ENCODE measurements around the gene KIAA0753. TPM values are rescaled to one million over a fixed set of nuclear protein-coding genes. Genes with fewer than 3 reads are reported as not detected.

Gene KIAA0753
- total and polyA plus RNA-seq, 2 of the 4 experiments (the other 2 are of a cell fraction) = 10.2 to 17.6 TPM

- Histone ChIP-seq H2BK5ac (ENCODE audit: low read depth, low read length, poor library complexity, severe bottlenecking) (no peak overlapping the region), H4K8ac (ENCODE audit: low read depth in 2 of 2, low read length in 2 of 2) (no peak overlapping the region), H2BK20ac (ENCODE audit: low read depth, low read length) (no peak overlapping the region), H3K56ac (ENCODE audit: extremely low read depth, insufficient read depth, low read length) (no peak overlapping the region), H4K20me1 (ENCODE audit: insufficient read depth, low read length) (no peaks in the 10 kb centered on the region), H3K79me1 (ENCODE audit: low read depth in 1 of 2, low read length in 2 of 2) (peaks cover 12 to 53% of the 10 kb centered on the region in 2 experiments), H4K5ac (ENCODE audit: low read depth, low read length) (no peak overlapping the region), H3K27me3 (ENCODE audit: control insufficient read depth, insufficient read depth, low read length) (no peaks in the 10 kb centered on the region), H2BK120ac (ENCODE audit: low read depth, low read length) (no peak overlapping the region), H3K4ac (ENCODE audit: low read depth, low read length) (no peak overlapping the region), H3K9ac (ENCODE audit: low read depth, low read length) (no peak overlapping the region), H2AFZ (replicated peaks; ENCODE audit: low read length, poor library complexity) (no peak overlapping the region), H3K36me3 (ENCODE audit: control insufficient read depth, insufficient read depth, low read length) (peaks cover 21% of the 10 kb centered on the region), H3K9me3 (ENCODE audit: control insufficient read depth, insufficient read depth, low read length) (no peaks in the 10 kb centered on the region), H3K4me3 (ENCODE audit: insufficient read depth, low read depth, low read length) (no peak overlapping the region), H4K91ac (ENCODE audit: insufficient read depth, low read depth, low read length) (no peak overlapping the region), H2AK9ac (replicated peaks; ENCODE audit: low read depth, low read length, poor library complexity) (no peak overlapping the region), H2BK15ac (ENCODE audit: low read depth, low read length) (no peak overlapping the region), H2AK5ac (ENCODE audit: low read depth, low read length) (no peak overlapping the region), H3K4me1 (ENCODE audit: control insufficient read depth, insufficient read depth, low read length) (peaks cover 1% of the 10 kb centered on the region; the same call in 1 of the 2 replicates), H3K27ac (ENCODE audit: insufficient read depth, low read length) (no peak overlapping the region), H3K14ac (replicated peaks; ENCODE audit: low read depth, low read length) (no peak overlapping the region), H3K23ac (ENCODE audit: low read depth, low read length) (no peak overlapping the region), H3K18ac (ENCODE audit: low read depth, low read length) (no peak overlapping the region), H3K9me1 (ENCODE audit: insufficient read depth, low read length) (peaks cover 5% of the 10 kb centered on the region), H3K4me2 (ENCODE audit: low read depth, low read length) (no peak overlapping the region)
- dilution Hi-C loops (cut with HindIII; ENCODE audit: low sequenced_read_pairs, unreplicated experiment) = no loop called here
- DNase-seq (no peak), ATAC-seq (ENCODE audit: low read depth) (no peak)
- BruUV-seq (replicated peaks) = no TSS peak
- no peak for TF ChIP-seq POLR2A (IDR thresholded peaks at IDR 0.05; ENCODE audit: low read depth, low read length)
- no peak for TF ChIP-seq FOS (IDR thresholded peaks at IDR 0.05; ENCODE audit: low read depth, low read length)
- TF ChIP-seq SMC3 (IDR thresholded peaks at IDR 0.05; ENCODE audit: low read depth, low read length) = no peak
- no peak for TF ChIP-seq ELK1 (IDR thresholded peaks at IDR 0.05; ENCODE audit: borderline replicate concordance, low read depth, low read length)
- TF ChIP-seq MAZ (IDR thresholded peaks at IDR 0.05; ENCODE audit: borderline replicate concordance, low read depth, low read length) = no peak
- TF ChIP-seq CHD1 (IDR thresholded peaks at IDR 0.05; ENCODE audit: low read depth, low read length) = no peak
- TF ChIP-seq NFE2L2 (IDR thresholded peaks at IDR 0.05; ENCODE audit: low read depth, low read length) = no peak
- no peak for TF ChIP-seq RCOR1 (IDR thresholded peaks at IDR 0.05; ENCODE audit: insufficient replicate concordance, low read length)
- TF ChIP-seq MAFK (IDR thresholded peaks at IDR 0.05; ENCODE audit: low read depth, low read length) = no peak
- intact Hi-C loops (cut with micrococcal nuclease) = no loop called here
- ChIA-PET CTCF (no interaction called here), POLR2A (ENCODE audit: unreplicated experiment) (no interaction called here)
- in situ Hi-C loops (cut with MboI; ENCODE audit: low sequenced_read_pairs) = no loop called here
Measured at GRCh38 chr17:6632530-6632929, 8.0 kb downstream of the KIAA0753 start.
